IPS-NIHi11 (cell line): ENCODE results near the gene SEPTIN12.
A peak's percentile ranks its signal among the peaks of the same experiment; 100 is the strongest.
"Not testable (repeated sequence)": the region's sequence is repeated elsewhere in the genome, so short reads cannot be mapped to it uniquely, and the experiment has no call there.

Experiments
- DNase-seq: peaks from one replicate; pipeline ENCODE4 v3.0.0; 2012; ENCODE audit warnings: mixed read lengths, low spot score

SEPTIN12 gene

DNA sequence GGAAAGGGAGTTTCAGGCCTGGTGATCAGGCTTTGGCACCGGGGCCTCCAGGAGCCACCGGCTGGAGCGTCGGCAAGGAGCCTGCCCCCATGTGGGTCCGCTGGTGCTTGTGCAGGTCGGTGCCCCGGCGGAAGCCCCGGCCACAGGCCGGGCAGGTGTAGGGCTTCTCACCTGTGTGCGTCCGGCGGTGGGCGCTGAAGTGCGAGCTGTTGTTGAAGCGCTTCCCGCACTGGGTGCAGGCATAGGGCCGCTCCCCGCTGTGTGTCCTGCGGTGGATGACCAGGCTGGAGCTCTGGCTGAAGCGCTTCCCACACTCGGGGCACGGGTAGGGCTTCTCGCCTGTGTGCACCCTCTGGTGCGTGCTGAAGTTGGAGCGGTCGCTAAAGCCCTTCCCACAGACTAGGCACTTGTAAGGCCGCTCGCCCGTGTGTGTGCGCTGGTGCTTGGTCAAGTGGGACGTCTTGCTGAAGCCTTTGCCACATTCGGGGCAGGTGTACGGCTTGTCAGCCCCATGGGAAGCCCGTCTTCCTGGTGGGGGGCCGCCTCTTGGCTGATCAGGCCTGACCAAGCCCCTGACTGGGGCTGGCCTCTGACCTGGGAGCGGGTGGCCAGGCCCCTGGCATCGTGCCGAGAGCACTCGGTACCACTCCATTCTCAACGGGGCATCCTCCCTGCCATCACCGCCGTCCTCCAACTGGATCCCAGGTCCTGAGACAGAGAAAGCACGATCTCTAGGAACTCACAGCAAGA, 35.6 kb downstream of the SEPTIN12 start:
- DNase-seq: no peak

DNA sequence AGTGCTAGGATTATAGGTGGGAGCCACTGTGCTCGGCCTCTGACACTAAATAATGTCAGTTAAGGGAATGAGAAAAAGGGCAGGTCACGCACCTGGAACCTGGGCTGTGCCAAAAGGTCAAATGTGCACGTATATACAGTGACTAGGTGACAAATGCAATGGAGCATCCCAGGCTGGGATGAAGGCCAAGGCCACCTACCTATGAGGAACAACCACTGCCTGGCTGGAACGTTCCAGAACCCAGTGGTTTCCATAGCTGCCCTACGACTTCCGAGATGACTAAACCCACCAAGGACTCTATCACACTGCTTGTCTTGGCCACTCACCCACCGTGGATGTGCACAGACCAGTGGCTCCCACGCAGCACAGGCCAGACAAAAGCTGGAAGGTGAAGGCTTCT, 37.2 kb downstream of the SEPTIN12 start:
- DNase-seq: no peak

DNA sequence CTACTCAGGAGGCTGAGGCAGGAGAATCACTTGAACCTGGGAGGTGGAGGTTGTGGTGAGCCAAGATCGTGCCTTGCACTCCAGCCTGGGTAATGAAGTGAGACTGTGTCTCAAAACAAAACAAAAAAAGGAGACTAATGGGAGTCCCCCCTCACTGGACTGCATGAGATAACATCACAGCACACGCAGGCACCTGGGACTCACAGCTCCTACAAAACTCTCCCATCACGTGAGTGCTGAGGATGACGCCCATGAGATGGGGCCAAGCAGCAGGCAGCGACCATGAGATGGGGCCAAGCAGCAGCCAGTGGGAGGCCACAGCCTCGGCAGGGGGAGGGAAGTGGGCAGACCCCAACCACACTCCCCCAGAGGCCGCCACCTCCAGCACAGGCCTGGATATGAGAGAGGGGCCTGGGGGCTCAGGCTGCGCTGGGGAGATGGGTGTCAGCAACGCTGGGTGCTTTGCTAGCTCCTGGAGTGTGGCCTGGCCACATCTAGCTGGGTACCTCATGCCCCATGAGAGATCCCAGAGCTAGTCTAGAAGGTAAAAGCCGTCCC, 38.4 kb downstream of the SEPTIN12 start:
- no peak for DNase-seq

DNA sequence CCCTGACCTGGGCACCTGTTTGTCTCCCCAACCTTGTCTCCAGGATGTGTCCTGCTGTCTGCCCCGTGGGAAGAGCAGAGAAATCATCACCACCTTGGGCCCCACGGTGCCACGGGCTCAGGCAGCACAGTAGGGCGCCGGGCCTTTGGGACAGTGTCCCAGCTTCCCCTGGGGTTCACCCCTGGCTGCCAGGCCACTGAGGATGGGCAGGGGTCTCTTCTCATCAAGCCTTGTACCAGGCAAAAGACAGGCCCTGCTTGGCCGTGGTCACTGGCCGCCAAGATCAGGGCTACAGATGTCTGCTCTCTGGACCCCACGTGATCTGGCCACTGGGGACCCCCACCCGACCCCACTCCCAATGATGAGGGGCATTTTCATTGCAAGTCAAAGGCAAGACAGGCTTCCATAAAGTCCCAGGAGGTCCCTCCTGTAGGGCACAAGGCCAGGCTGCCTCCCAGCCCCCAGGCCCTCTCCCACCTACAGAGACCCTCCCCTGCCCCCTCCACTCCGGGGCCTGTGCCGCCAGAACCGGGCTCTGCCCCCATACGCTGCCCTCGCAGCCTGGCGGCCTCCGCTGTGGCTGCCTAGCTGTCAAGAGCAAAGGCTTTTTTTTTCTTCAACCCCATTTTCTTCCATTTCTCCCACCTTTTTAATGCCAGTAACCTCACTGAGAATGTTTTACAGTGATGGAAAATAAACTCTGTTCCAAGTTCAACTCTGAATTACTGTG, 39.3 kb downstream of the SEPTIN12 start:
- no peak for DNase-seq

DNA sequence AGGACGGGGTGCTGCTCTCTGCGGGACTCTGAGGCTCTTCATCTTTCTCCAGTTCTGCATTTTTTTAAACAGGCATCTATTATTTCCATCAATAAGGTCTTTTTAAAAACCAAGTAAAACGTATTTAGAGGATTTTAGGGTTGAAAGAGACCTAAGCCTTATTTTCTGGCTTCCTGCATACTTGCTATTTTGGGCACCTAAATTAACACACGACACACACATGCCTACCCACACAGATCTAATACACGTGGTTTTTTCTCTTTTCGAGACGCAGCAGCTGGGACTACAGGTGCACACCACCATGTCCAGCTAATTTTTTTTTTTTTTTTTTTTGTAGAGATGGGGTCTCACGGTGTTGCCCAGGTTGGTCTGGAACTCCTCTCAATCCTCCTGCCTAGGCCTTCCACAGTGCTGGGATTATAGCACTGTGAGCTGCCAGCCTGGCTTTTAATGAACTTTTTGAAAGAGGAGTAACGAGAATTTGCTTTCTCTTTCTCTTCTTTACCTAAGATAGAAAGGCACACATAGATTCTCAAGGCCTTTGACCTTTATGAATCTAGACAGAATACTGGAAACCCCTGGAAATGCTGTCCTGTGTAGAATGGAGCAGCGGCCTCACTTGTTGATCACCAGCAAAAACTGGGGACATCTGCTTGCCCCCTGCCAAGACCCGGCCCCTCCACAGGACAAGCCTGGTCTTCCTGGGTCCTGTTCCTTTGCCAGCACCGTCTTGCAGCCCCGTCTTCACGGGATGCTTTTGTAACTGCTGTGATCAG, 40.1 kb downstream of the SEPTIN12 start:
- no peak for DNase-seq

DNA sequence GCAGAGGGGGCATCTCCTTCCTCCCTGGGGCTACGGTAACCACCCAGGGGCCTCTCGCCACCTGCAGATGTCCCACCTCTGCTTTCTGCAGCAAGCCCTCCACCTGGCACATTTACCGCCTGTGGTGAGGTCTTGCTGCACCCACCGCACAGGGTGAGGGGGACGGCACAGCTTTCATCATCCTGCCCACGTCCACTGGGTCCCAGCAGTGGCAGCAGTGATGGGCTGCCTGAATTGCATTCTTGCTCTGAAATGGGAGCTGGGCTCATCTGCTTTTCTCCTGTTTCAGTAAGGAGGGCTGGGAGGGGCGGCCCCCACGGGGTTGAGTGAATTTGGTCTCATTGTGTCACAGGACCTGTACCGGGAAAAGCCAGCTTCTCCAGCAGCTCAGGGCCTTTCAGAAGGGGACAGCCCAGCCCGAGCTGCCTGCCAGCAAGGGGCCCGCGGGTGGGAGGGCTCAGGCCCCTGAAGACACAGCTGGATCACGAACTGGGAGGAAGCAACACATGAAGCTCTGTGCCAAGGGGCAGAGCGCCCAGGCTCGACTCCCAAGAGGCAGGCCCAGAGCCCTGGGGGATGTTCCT, 41.1 kb downstream of the SEPTIN12 start:
- no peak for DNase-seq

DNA sequence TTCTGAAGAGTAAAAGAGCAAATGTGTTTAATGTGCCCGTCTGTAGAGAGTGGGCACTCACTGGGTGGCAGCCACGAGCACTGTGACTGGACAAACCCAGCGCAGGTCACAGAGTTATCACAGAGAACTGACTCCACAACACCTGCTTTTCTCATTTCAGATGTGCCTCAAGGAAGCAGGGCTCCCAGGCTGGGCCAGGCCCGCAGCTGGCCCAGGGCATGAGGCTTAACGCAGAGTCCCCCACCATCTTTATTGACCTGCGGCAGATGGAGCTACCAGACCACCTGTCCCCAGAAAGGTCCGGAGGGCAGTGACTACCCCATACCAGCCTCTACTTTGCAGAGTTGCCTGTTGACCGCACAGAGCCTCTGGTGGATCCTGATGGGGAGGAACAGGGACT, 41.9 kb downstream of the SEPTIN12 start:
- DNase-seq: no peak

DNA sequence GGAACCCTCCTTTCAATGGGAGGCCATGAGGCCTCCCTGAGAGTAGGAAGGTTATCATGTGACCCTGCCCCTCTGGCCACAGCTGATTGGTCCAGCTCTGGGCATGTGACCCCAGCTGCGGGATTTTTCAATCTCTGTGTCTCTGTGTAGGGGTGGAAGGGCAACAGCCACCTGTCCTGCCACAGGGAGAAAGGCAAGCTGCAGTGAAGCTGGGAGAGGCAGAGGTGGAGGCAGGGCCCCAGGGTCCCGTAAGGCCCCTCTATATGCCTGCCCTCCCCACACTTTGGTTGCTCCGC, 42.9 kb downstream of the SEPTIN12 start:
- peak; percentile 62 for DNase-seq

DNA sequence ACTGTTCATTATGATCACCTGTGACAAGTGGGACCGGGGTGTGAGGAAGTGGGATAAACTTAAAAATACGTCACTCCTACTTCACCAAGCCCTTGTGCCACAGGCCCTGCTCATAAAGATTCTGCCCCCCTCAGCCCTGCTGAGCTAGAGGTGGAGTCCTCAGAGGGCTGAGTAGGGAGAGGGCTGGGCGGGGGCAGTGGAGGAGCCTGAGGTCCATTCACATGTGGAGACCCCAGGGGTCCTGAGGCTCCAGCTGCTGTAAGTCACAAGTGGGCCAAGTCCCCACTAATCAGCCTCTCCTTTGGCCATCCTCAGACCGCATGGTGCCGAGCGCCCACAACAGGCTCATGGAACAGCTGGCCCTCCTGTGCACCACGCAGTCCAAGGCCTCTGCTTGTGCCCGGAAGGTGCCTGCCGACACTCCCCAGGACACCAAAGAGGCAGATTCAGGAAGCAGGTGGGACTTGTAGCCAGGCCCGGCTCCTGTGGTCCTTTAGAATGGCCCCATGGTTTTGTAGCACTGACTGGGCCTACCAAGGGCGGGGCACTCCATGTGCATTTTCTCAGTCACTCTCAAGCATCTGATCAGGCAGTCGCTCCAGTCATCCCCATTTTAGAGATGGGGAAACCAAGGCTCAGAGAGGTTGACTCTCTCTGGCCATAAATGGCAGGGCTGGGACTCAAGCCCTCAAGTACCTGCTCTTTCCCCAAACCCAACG, 43.4 kb downstream of the SEPTIN12 start:
- DNase-seq: no peak

DNA sequence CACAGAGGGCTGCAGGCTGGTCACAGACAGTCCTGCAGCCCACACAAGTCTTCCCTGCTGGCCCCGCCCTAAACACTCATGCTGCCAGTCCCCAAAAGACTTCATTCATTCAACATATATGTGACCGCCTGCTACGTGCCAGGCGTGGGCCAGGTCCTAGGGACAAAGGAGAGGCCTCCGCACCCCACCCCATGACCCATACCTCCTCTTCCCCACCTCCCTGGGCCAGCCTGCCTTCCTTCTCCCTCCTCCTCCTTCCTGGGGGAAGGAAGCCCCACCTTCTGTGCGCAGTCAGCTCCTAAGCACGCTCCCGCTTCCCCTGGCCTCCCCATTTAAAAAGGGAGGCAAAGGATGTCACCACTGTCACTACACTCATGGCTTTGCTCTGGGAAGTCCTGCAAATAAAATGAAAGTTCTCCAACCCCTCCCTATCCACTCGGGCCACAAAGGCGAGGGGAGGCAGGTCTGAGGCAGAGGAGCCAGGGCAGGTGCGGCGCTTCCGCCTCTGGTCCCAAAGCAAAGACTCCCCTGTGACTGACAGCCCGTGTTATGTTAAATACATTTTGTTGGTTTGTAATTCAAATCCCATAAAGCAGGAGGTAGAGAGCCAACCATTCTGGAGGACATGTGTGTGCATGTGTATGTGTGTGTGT, 44.8 kb downstream of the SEPTIN12 start:
- no peak for DNase-seq

DNA sequence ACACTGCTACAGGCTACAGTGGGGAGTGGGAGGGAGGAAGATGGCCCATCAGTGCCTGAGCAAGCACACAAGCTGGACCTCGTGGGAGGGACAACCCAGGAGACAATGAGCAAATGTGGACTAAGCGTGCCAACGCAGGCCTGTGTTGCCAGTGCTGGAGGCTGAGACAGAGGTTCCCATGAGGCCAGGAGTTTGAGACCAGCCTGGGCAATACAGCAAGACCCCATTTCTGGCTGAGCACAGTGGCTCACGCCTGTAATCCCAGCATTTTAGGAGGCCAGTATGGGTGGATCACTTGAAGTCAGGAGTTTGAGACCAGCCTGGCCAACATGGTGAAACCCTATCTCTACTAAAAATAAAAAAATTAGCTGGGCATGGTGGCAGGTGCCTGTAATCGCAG, 49.8 kb downstream of the SEPTIN12 start:
- DNase-seq: not testable (repeated sequence)

DNA sequence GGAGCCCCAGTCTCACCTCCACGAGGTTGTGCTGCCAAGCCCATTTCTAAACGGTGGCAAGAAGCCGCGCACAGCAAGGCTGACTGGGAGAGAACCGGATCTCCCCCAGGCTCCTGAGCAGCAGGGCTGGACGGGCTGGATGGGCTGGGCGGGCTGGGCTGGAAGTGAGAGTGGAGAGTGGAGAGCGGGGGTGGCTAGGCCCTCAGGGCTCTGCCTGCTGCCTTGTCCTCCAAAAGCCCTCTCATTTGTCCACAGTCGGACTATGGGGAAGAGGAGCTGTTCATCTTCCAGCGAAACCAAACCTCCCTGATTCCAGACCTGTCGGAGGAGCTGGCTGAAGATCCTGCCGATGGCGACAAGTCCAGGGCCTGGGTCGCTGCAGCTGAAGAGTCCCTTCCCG, 50.6 kb downstream of the SEPTIN12 start:
- DNase-seq: no peak

DNA sequence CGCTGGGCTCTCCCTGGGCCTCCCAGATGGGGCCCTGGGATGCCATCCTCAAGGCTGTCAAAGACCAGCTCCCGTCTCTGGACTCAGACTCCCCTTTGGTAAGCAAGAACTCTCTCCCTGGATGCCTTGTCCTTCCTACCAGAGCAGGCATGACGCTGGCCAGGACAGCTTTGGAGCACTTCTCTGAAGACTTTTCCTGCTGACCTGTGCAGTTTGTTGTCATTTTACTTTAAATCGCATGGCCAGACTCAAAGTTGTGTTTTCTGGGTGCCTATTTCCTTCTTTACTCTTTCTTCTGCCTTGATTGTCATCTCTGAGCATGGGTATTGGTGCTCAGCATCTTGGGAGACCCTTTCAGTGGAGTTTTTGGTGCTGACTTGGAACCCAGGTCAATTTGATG, 51.6 kb downstream of the SEPTIN12 start:
- DNase-seq: no peak

DNA sequence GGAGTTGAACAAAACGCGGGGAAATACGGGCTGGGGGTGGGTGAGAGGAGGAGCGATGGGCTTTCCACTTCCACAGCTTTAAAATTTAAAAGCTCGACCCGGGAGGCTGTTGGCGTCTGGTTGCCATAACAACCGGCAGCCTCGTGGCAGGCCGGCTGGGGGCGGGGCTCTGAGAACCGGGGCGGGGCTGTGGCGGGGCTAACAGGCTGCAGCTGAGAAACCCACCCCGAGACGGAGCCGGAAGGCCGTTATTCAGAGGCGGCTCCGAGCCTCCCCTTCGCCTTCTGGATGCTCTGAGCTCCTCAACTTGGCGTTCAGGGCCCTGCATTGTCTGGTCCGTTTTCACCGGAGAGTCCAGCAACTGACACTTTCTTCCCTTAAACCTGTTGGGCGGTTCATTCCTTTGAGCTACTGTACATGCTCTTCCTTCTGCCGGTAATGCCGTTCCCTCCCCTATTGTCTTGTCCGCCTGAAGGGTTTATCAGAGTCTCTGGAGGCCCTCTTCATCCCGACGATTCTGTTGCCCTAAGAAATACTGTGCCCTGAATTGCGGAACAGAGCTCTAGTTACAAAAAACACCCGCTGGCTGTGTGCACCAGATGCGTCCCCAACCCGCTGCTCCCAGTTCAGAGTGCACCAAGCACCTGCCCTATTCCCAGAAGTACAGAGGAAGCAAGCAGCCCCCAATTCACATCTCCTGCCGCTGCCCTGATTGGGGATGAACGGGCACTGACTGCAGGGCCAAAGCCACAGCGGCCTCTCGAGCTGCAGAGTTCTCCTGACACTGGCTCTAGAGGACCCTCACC, 53.2 kb downstream of the SEPTIN12 start:
- DNase-seq: peak; percentile 94

DNA sequence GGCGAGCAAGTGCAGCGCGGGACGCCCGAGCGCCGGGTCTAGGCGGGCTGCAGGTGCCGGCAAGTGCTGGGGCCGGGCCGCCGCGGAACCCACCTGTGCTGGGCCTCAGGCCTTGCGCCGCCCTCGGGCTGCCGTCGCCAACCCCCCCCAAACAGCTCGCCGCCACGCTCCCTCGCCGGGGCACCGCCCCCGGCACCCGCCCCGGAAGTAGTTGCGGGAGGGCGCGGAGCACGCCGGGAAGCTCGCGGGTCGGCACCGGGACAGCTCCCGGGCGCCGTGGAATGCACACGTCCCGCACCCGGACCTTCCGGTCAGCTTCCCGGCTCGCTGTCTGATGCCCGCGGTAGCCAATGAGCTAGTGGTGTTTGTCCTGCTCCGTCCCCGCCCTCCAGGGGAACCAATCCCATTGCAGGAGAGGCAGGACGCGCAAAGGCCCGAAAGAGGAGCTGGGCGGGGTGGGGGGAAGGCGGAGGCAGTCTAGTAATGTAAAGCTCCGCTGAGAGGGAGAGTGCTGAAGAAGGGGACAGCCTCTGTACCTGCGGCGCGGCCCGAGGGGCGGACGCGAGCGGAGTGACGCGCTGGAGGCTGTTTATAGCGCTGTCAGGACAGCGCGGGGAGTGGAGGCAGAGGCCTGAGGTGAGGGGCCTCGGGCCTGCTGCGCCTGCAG, 53.9 kb downstream of the SEPTIN12 start, which contains the start of the genes ANKS3 and DNAAF8:
TSS of gene ANKS3 (minus strand) at position 209 of the 667 bp plus-strand sequence. CDS start 4,122 bp downstream, outside the sequence.
TSS of gene DNAAF8 (plus strand) at position 475 of the 667 bp plus-strand sequence. CDS start 1,978 bp downstream, outside the sequence.
- peak; percentile 98 for DNase-seq

DNA sequence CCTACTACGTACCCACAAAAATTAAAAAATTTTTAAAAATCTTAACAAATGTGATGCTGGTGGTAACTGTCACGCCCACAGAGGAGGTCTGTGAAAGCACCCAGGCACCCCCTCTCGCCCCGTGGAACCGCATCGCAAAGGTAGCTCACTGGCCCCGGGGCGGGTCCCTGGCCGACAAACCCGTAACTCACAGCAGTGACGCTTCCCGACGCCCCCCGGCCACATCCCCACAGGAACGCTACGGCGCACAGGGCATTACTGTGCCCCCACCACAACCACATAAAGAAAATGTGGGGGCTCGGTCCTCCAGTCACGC, 54.4 kb downstream of the SEPTIN12 start:
- no peak for DNase-seq

DNA sequence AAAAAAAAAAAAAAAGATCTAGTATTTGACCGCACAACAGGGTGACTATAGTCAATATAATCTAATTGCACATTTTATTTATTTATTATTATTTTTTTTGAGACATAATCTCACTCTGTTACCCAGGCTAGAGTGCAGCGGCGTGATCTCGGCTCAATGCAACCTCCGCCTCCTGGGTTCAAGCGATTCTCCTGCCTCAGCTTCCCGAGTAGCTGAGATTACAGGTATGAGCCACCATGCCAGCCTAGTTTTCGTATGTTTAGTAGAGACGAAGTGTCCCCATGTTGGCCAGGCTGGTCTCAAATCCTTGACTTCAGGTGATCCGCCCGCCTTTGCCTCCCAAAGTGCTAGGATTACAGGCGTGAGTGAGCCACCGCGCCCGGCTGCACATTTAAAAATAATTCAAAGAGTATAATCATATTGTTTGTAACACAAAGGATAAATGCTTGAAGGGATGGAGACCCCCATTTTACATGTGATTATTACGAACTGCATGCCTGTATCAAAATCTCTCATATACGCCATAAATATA, 54.9 kb downstream of the SEPTIN12 start:
- DNase-seq: no peak

DNA sequence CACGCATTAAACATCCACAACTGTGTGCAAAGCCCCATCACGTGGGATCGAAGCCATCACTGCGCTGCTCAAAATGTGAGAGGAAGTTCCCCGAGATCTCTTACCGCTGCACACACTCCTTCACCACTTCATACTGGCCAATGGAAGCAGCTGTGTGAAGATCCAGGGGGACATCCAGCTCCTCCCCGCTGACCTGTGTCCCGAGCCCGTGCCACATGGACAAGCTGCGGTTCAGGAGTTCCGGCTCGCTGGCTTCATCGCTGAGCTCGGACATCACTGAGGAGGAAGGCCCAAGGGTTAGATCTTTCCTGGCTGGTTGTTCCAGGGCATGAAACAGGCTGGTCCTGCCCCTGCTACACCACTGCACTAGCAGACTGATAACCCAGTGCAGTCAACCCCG, 58.3 kb downstream of the SEPTIN12 start:
- DNase-seq: no peak

DNA sequence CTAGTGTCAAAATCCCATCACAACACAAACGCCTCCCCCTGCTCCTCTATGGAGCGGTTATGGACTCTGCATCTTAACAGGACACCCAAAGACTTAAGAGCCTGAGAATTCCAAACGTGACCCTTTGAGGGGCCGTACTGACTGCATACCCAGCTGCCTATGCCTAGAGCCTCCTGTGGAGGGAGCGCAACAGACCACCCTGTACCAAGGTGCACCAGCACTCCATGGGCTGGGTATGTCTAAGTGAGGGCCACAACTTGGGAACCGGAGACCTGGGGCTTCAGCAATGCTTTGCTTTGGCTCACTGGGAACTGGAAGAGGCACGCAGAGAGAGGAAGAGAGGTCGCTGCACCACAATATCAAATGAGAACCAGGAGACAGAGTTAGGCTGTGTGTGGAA, 59.5 kb downstream of the SEPTIN12 start:
- no peak for DNase-seq
